GM21526 (cell line): ENCODE data around the gene ARHGAP15.

ENCODE experiments used
- ATAC-seq: cut with Tn5 transposase; IDR thresholded peaks from one replicate; pipeline ENCODE4 v1.9.1; 2021; ENCODE audit warnings: moderate library complexity; ENCODE audit not compliant: unreplicated experiment, low FRiP score

Gene ARHGAP15

GRCh38 chr2:143730155-143730952 is 601.1 kb downstream of the ARHGAP15 start:
- ATAC-seq = peak; percentile 80

- ATAC-seq = peak; percentile 47
Observed at GRCh38 chr2:143730953-143731260, 601.7 kb downstream of the ARHGAP15 start.

GRCh38 chr2:143732076-143732475 is 602.9 kb downstream of the ARHGAP15 start:
- ATAC-seq = no peak

GRCh38 chr2:143732871-143733270 is 603.7 kb downstream of the ARHGAP15 start:
- ATAC-seq = no peak

- ATAC-seq = no peak
Observed at GRCh38 chr2:143734507-143734906, 605.3 kb downstream of the ARHGAP15 start.

- ATAC-seq = no peak
Observed at GRCh38 chr2:143736904-143737303, 607.7 kb downstream of the ARHGAP15 start.

- ATAC-seq = no peak
Observed at GRCh38 chr2:143740431-143740830, 611.2 kb downstream of the ARHGAP15 start.

- ATAC-seq = no peak
Observed at GRCh38 chr2:143741205-143741604, 612.0 kb downstream of the ARHGAP15 start.

- no peak for ATAC-seq
Observed at GRCh38 chr2:143742581-143742980, 613.4 kb downstream of the ARHGAP15 start.

- no peak for ATAC-seq
Observed at GRCh38 chr2:143744114-143744513, 614.9 kb downstream of the ARHGAP15 start.

- ATAC-seq = no peak
Observed at GRCh38 chr2:143745060-143745459, 615.8 kb downstream of the ARHGAP15 start.

- no peak for ATAC-seq
Observed at GRCh38 chr2:143754742-143755141, 625.5 kb downstream of the ARHGAP15 start.

GRCh38 chr2:143758629-143759330 is 629.6 kb downstream of the ARHGAP15 start:
- ATAC-seq = no peak

- ATAC-seq = no peak
Observed at GRCh38 chr2:143759455-143759854, 630.2 kb downstream of the ARHGAP15 start.

GRCh38 chr2:143762176-143762928 is 633.1 kb downstream of the ARHGAP15 start:
- no peak for ATAC-seq

- ATAC-seq = no peak
Observed at GRCh38 chr2:143764261-143764660, 635.0 kb downstream of the ARHGAP15 start.

GRCh38 chr2:143764706-143765105 is 635.5 kb downstream of the ARHGAP15 start:
- ATAC-seq = no peak

GRCh38 chr2:143768991-143769390 is 639.8 kb downstream of the ARHGAP15 start:
- no peak for ATAC-seq

- ATAC-seq = no peak
Observed at GRCh38 chr2:143771939-143772338, 642.7 kb downstream of the ARHGAP15 start.

GRCh38 chr2:143776526-143777297 is 647.5 kb downstream of the ARHGAP15 start:
- ATAC-seq = no peak

GRCh38 chr2:143779021-143779420 is 649.8 kb downstream of the ARHGAP15 start:
- ATAC-seq = no peak
